Muscle of leg (tissue), 16 donors: Measurements from ENCODE around the gene REXO4. TPM values are rescaled to one million over a fixed set of nuclear protein-coding genes. Genes with fewer than 3 reads are reported as not detected.

Source experiments
- DNase-seq: peaks from one replicate; pipeline ENCODE4 v3.0.0; 2013
- H3K27ac ChIP-seq: one replicate; pipeline ENCODE4 v1.5.1; 2013; ENCODE audit warnings: mild to moderate bottlenecking, low read length, control low read depth
- H3K27me3 ChIP-seq: one replicate; pipeline ENCODE4 v1.6.1; 2013; ENCODE audit warnings: low read length; ENCODE audit not compliant: control insufficient read depth, insufficient read depth
- H3K36me3 ChIP-seq: one replicate; pipeline ENCODE4 v1.6.1; 2013; ENCODE audit warnings: low read length; ENCODE audit not compliant: control insufficient read depth, insufficient read depth
- H3K4me1 ChIP-seq: one replicate; pipeline ENCODE4 v1.6.1; 2013; ENCODE audit warnings: low read length; ENCODE audit not compliant: control insufficient read depth, insufficient read depth
- H3K4me3 ChIP-seq: one replicate; pipeline ENCODE4 v1.5.1; 2013; ENCODE audit warnings: low read length, control low read depth
- H3K9me3 ChIP-seq: replicated peaks from 2 replicates; pipeline ENCODE4 v1.6.1; 2013; ENCODE audit warnings: low read depth, low read length; ENCODE audit not compliant: control insufficient read depth
- WGBS: methylation state at CpG from one replicate; pipeline ENCODE4 v1.1.5; 2013; ENCODE audit warnings: missing lambda C conversion rate; ENCODE audit not compliant: insufficient coverage; 5-methylcytosine and 5-hydroxymethylcytosine counted together
- long read RNA-seq, 11 donors: transcript quantifications; one replicate each; lab custom pipeline, GENCODE V29; 2026
- polyA plus RNA-seq, 8 donors: library from polyadenylated mRNA; unstranded; fragments of 120-200 nt; gene quantifications; one replicate each; pipeline versions ENCODE4 v1.2.1 to v1.2.3, GENCODE V29; 2013; ENCODE audit warnings: inconsistent platforms in 1 of 8, low replicate concordance in 1 of 8; ENCODE audit not compliant: insufficient read length in 8 of 8, insufficient read depth in 1 of 8
- total RNA-seq: library from RNA; stranded (reverse); fragments of 120-200 nt; gene quantifications from one replicate; pipeline ENCODE4 v1.2.4, GENCODE V29; 2013

The REXO4 gene, protein sequence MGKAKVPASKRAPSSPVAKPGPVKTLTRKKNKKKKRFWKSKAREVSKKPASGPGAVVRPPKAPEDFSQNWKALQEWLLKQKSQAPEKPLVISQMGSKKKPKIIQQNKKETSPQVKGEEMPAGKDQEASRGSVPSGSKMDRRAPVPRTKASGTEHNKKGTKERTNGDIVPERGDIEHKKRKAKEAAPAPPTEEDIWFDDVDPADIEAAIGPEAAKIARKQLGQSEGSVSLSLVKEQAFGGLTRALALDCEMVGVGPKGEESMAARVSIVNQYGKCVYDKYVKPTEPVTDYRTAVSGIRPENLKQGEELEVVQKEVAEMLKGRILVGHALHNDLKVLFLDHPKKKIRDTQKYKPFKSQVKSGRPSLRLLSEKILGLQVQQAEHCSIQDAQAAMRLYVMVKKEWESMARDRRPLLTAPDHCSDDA
- total RNA-seq, result 26.2 TPM
- 10 to 100 TPM; 31.5 to 39.4 (median 37.6) TPM for polyA plus RNA-seq
- long read RNA-seq, donor 1, transcript REXO4-202 (8 exons, 2,360 nt), result major isoform, 5 of 6 reads
- long read RNA-seq, donor 1, partial matches to known transcripts, result 0 of 6 reads
- long read RNA-seq, donor 1, other reads (novel, unspliced or antisense), result 0 of 6 reads
- long read RNA-seq, donor 2, partial matches to known transcripts, result 0 of 3 reads
- long read RNA-seq, donor 2, other reads (novel, unspliced or antisense), result 0 of 3 reads
- long read RNA-seq, donor 3, transcript REXO4-202 (8 exons, 2,360 nt), result major isoform, 11 of 24 reads
- long read RNA-seq, donor 3, partial matches to known transcripts, result 12 of 24 reads
- long read RNA-seq, donor 3, other reads (novel, unspliced or antisense), result 0 of 24 reads
- long read RNA-seq, donor 4, transcript REXO4-202 (8 exons, 2,360 nt), result major isoform, 9 of 21 reads
- long read RNA-seq, donor 4, partial matches to known transcripts, result 12 of 21 reads
- long read RNA-seq, donor 4, other reads (novel, unspliced or antisense), result 0 of 21 reads
- long read RNA-seq, donor 5, transcript REXO4-202 (8 exons, 2,360 nt), result major isoform, 13 of 28 reads
- long read RNA-seq, donor 5, partial matches to known transcripts, result 9 of 28 reads
- long read RNA-seq, donor 5, other reads (novel, unspliced or antisense), result 6 of 28 reads
- long read RNA-seq, donor 6, transcript REXO4-202 (8 exons, 2,360 nt), result major isoform, 16 of 28 reads
- long read RNA-seq, donor 6, partial matches to known transcripts, result 11 of 28 reads
- long read RNA-seq, donor 6, other reads (novel, unspliced or antisense), result 0 of 28 reads
- long read RNA-seq, donor 7, transcript REXO4-202 (8 exons, 2,360 nt), result major isoform, 14 of 14 reads
- long read RNA-seq, donor 7, partial matches to known transcripts, result 0 of 14 reads
- long read RNA-seq, donor 7, other reads (novel, unspliced or antisense), result 0 of 14 reads
- long read RNA-seq, donor 8, transcript REXO4-202 (8 exons, 2,360 nt), result major isoform, 5 of 14 reads
- long read RNA-seq, donor 8, partial matches to known transcripts, result 7 of 14 reads
- long read RNA-seq, donor 8, other reads (novel, unspliced or antisense), result 0 of 14 reads
- long read RNA-seq, donor 9, transcript REXO4-202 (8 exons, 2,360 nt), result major isoform, 7 of 16 reads
- long read RNA-seq, donor 9, partial matches to known transcripts, result 9 of 16 reads
- long read RNA-seq, donor 9, other reads (novel, unspliced or antisense), result 0 of 16 reads
- long read RNA-seq, donor 10, transcript REXO4-202 (8 exons, 2,360 nt), result major isoform, 16 of 30 reads
- long read RNA-seq, donor 10, partial matches to known transcripts, result 14 of 30 reads
- long read RNA-seq, donor 10, other reads (novel, unspliced or antisense), result 0 of 30 reads
- long read RNA-seq, donor 11, transcript REXO4-202 (8 exons, 2,360 nt), result major isoform, 7 of 22 reads
- long read RNA-seq, donor 11, partial matches to known transcripts, result 15 of 22 reads
- long read RNA-seq, donor 11, other reads (novel, unspliced or antisense), result 0 of 22 reads

DNA sequence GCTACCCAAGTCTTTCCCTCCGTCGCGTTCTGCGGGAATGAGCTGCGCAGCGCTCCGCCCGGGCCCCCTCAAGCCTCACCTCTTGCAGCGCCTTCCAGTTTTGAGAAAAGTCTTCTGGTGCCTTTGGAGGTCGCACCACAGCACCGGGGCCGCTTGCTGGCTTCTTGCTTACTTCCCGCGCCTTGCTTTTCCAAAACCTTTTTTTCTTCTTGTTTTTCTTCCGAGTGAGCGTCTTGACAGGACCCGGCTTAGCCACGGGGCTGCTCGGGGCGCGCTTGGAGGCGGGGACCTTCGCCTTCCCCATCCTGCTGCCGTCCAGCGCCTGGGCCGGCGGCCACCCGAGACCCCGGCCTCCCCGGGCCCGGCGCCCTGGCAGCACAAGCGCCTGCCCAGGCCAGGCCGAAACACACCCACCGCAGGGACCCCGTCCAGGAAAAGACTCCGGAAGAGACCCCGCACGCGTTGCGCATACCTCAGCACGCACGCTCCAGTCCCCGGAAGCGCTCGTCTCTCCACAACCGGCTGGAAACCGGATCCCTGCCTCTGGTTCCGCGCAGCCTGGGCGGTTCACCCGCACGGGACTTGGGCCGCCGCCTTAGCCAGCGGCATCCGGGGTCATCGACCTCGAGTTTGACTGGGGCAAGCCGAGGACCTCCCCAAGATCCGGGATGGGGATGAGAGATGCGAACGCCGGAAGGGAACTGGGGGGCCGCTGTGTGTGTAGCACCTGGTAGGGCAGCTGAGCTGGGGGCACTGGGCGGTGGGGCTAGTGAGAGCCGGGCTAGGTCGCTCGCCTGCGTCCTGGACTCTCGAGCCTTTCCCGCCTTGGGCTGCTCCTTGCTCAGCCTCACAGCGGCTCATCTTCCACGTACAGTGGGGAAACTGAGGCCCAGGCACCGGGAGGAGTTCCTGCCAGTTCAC, at the start of gene REXO4:
Gene REXO4, minus strand, starts transcription at position 470 of the 921 bp plus-strand sequence. Its CDS starts 166 bp downstream, at position 304.
- WGBS, result under 1% methylated on average over 70 of the region's 75 CpGs
- peak; percentile 93 for DNase-seq
- peaks cover 28% of the 10 kb centered on the region for H3K36me3 ChIP-seq
- H3K4me1 ChIP-seq, result peaks cover 18% of the 10 kb centered on the region
- H3K9me3 ChIP-seq, result no peaks in the 10 kb centered on the region
- H3K27ac ChIP-seq, result peak within 1 kb of the TSS; percentile 96
- no peaks in the 10 kb centered on the region for H3K27me3 ChIP-seq
- peak within 1 kb of the TSS; percentile 70 for H3K4me3 ChIP-seq

DNA sequence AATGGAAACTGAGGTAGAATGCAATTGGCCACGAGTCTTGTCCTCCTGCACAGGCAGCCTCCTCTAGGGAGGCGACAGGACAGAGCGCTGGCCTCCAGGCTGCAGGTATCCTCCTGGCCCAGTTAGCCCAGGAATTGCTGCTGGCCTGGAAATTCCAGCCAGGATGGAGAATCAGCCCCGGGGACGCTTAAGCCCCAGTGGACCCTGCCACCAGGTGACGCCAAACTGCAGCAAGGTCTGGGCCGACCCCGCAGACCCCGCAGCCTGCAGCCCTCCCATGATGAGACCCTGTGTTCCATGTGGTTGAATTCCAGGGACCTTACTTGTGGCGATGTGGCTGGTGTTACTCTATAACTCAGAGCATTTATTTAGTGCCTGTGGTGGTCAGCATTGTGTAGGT, 49.3 kb upstream of the REXO4 start:
- Histone ChIP-seq H3K9me3 (no peaks in the 10 kb centered on the region), H3K27ac (no peak overlapping the region), H3K4me3 (no peak overlapping the region), H3K36me3 (peaks cover 34% of the 10 kb centered on the region), H3K27me3 (no peaks in the 10 kb centered on the region), H3K4me1 (peaks cover 4% of the 10 kb centered on the region)
- 75% methylated on average over 8 of the region's 10 CpGs for WGBS
- DNase-seq, result no peak

DNA sequence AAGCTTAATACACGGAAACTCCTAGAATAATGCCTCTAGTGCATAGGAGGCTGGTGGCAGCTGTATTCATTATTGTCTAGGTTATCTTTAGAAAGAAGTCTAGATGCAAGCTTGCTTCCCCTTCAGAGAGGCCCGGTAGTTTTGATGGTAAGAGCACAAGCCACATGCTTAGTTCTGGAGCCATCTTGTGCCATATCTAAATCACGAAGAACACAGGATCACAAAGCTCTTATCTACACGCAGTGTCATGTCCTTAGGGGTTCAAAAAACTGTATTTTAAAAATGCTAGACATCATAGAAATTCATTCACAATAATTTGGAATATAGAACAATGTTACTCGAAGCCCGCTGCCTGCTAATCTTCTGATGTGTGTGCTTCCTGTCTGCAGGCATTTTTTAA, 48.2 kb upstream of the REXO4 start:
- Histone ChIP-seq H3K27ac (no peak overlapping the region), H3K36me3 (peaks cover 34% of the 10 kb centered on the region), H3K27me3 (no peaks in the 10 kb centered on the region), H3K9me3 (no peaks in the 10 kb centered on the region), H3K4me1 (peaks cover 9% of the 10 kb centered on the region), H3K4me3 (no peak overlapping the region)
- DNase-seq, result no peak
- WGBS, result no CpG with 5 or more reads among the region's 6 CpGs

DNA sequence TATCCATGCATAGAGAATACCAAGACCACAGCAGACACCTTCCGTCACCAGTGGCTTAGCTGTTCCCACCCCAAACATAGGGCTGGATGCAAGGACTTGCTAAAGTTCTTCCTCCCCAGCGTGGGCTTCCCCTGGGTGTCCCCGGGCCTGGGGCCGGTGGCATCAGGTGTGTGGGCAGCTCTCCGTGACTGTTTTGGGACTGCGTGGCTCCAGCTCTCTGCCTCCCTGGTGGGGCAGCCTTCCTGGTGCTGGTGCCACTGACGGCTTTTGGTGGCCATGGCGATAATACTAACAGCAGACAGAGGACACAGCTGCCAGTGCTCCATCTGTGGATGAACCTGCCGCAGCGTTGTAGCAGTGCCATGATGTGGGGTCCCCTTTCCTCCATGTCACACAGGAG, 46.8 kb upstream of the REXO4 start:
- H3K4me1 ChIP-seq, result peaks cover 15% of the 10 kb centered on the region
- no peaks in the 10 kb centered on the region for H3K9me3 ChIP-seq
- H3K36me3 ChIP-seq, result peaks cover 30% of the 10 kb centered on the region
- H3K27me3 ChIP-seq, result no peaks in the 10 kb centered on the region
- 91% methylated on average over 8 of the region's 10 CpGs for WGBS
- H3K27ac ChIP-seq, result no peak overlapping the region
- no peak overlapping the region for H3K4me3 ChIP-seq
- no peak for DNase-seq

DNA sequence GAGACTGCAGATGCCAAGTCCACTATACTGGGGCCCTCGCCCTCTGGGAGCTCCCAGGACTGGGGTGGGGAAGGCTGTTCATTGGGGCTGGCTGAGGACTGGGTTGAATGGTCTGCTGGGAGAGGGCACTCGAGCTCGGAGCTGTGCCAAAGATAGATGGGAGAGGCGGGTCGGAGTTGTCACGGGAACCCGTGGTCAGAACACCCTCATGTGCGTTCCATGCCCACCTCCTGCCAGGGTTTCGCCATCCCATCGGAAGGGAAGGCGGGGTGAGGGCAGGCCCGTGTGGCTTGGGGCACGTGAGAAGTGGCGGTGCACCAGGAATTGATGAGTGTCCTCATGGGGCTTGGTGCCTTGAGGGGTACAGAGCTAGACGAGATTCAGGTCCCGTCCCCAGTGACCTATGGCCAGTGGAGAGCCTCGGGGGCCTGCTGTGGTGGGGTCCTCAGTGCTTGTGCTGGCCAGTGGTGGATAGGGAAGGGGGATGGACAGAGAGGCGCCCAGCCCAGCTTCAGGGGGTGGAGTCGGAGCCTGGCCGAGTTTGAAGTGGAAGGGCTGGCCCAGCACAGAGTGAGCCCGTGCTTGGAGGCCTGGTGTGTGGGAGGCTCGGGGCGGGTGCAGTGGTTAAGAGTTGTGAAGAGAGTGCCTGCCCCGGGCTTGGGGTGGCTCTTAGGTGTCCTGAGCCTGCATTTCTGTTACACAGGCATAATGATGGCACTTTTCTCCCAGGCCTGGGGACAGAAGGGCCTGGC, 46.2 kb upstream of the REXO4 start:
- no peaks in the 10 kb centered on the region for H3K27me3 ChIP-seq
- peaks cover 25% of the 10 kb centered on the region for H3K36me3 ChIP-seq
- no peak overlapping the region for H3K27ac ChIP-seq
- no peaks in the 10 kb centered on the region for H3K9me3 ChIP-seq
- no peak overlapping the region for H3K4me3 ChIP-seq
- H3K4me1 ChIP-seq, result peaks cover 19% of the 10 kb centered on the region
- WGBS, result 82% methylated on average over 18 of the region's 24 CpGs
- DNase-seq, result no peak

DNA sequence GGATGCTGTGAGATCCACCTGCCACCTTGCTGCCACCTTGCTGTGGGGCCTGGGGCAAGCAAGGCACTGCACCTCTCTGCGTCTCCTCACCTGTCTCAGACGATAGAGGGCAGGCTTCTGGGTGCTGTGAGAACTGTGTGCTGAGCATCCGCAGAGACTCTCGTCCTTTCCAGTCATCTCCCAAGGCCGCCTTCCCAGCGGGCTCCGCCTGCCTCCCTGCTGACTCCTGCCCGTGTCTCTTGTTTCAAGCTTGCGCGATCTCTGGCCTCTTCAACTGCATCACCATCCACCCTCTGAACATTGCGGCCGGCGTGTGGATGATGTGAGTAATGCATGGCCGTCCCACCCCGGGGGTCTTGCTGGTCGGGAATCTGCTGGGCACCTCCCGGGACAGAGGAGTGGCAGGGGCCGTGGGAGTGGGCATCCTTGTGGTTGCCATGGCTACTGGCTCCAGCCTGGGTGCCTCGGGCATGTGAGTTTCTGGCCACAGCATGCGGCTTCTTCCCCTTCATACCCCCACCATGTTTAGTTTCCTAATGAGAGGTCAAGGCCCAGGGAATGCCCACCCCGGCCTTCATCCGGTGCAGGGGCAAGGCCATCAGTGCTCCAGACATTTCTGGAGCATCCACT, 45.5 kb upstream of the REXO4 start:
- H3K9me3 ChIP-seq, result no peaks in the 10 kb centered on the region
- 88% methylated on average over 9 of the region's 22 CpGs for WGBS
- no peak overlapping the region for H3K27ac ChIP-seq
- peaks cover 4% of the 10 kb centered on the region for H3K27me3 ChIP-seq
- H3K4me1 ChIP-seq, result peaks cover 22% of the 10 kb centered on the region
- peaks cover 18% of the 10 kb centered on the region for H3K36me3 ChIP-seq
- H3K4me3 ChIP-seq, result no peak overlapping the region
- DNase-seq, result no peak

DNA sequence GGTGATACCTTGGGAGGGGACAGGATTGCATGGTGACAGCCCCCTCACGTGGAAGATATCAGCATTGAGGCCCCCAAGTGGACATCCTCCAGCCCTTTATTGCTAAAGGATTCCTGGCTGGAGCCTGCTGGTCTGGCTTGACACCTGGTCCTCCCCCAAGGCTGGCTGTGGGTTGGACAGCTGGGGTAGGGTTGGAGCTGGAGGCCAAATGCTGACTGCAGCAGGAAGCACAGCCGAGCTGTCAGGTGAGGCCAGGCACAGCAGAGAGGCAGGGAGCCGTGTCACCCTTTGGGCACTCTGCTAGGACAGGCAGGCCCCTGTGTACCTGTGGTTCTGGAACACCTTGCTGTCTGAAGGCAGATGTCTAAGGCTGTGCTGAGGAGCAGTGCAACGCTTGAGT, 44.2 kb upstream of the REXO4 start:
- Histone ChIP-seq H3K9me3 (no peaks in the 10 kb centered on the region), H3K27ac (no peak overlapping the region), H3K36me3 (peaks cover 8% of the 10 kb centered on the region), H3K27me3 (peaks cover 4% of the 10 kb centered on the region), H3K4me1 (peaks cover 22% of the 10 kb centered on the region), H3K4me3 (no peak overlapping the region)
- no peak for DNase-seq
- 28% methylated on average over 3 of the region's 4 CpGs for WGBS
